GM12891 (cell line): ENCODE measurements around the gene SLC45A2.

Experiments
- DNase-seq: peaks from one replicate; pipeline ENCODE4 v3.0.0; 2011; ENCODE audit warnings: low spot score; ENCODE audit not compliant: insufficient read length
- FAIRE-seq: peaks from 2 replicates; lab custom pipeline; 2011; peaks lifted over from hg19 to GRCh38; lab: Jason Lieb, UNC
- PAX5 ChIP-seq: IDR thresholded peaks from 2 replicates; pipeline ENCODE4 v1.6.1; 2011; ENCODE audit warnings: low read length, moderate library complexity, mild to moderate bottlenecking; ENCODE audit not compliant: insufficient read depth, severe bottlenecking
- POLR2A ChIP-seq: IDR thresholded peaks from 2 replicates; pipeline ENCODE4 v1.6.1; 2011; ENCODE audit warnings: low read depth, low read length, control low read depth
- POLR2AphosphoS5 ChIP-seq: IDR thresholded peaks from 2 replicates; pipeline ENCODE4 v1.6.1; 2011; ENCODE audit warnings: low read depth, low read length, control low read depth
- POU2F2 ChIP-seq: IDR thresholded peaks from 2 replicates; pipeline ENCODE4 v1.6.1; 2011; ENCODE audit warnings: low read depth, mild to moderate bottlenecking, control low read depth, low read length, moderate library complexity
- SPI1 ChIP-seq: IDR thresholded peaks from 2 replicates; pipeline ENCODE4 v1.6.1; 2011; ENCODE audit warnings: low read depth, low read length, control low read depth
- TAF1 ChIP-seq: IDR thresholded peaks from 2 replicates; pipeline ENCODE4 v1.6.1; 2011; ENCODE audit warnings: low read depth, low read length, control low read depth

Gene SLC45A2

GRCh38 chr5:34007621-34008600 lies 23.4 kb upstream of the SLC45A2 start, which contains the start of gene AMACR:
TSS of gene AMACR (minus strand) at chr5:34008050. CDS start at chr5:34008019, 31 bp downstream.
- peak; percentile 88 for DNase-seq
- peak; percentile 84 for FAIRE-seq
- TF ChIP-seq SPI1 (no peak), POLR2AphosphoS5 (peak; percentile 70), POU2F2 (peak; percentile 26; the same call in 1 of the 2 replicates), PAX5 (no peak), POLR2A (peak; percentile 79), TAF1 (peak; percentile 78)

- FAIRE-seq (no peak), DNase-seq (no peak)
- TF ChIP-seq POU2F2 (no peak), SPI1 (no peak), POLR2A (no peak), TAF1 (no peak), PAX5 (no peak), POLR2AphosphoS5 (no peak)
These were observed 22.7 kb upstream of the SLC45A2 start for GRCh38 chr5:34007201-34007620.

- DNase-seq: no peak
- no peak for FAIRE-seq
- TF ChIP-seq PAX5 (no peak), TAF1 (no peak), POLR2AphosphoS5 (no peak), SPI1 (no peak), POU2F2 (no peak), POLR2A (no peak)
These were observed 21.2 kb upstream of the SLC45A2 start for GRCh38 chr5:34005681-34006080.

DNA sequence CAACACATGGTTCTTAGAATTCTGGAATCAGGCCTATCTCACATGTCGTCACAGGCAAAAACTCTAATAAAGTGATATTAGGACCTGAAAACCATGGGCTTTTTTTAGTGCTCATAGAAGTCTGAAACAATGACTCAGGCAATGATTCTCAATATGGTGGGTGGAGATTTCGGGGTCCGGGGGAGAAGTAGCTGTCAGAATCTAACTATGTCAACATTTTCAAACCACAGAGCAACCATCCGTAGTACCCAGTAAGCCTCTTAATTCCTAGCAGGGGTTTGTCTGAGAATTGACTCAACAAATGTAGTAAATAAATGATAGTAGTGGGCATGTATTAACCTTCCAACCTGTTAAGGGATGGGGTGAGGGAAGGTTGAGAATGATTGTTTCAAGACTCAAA lies 20.7 kb upstream of the SLC45A2 start:
- TF ChIP-seq POLR2AphosphoS5 (no peak), SPI1 (no peak), PAX5 (no peak), TAF1 (no peak), POLR2A (no peak)
- no peak for FAIRE-seq
- no peak for DNase-seq

DNA sequence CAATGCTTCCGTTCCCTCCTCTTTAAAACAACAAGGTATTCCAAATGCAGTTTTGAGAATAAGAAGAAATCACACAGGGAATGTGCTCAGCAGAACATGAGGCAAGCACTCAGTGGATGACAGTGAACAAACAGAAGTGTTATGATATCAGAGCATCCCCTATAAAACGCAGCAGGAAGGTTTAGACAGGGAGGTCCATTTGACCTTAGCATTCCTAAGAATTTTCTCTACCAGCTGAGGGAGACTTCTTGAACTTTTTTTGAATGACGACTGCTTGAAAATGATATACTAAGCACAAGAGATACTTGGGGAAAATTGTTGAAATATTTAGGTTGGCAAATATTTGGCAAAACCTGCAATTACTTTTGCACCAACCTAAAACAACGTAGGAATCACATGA lies 19.4 kb upstream of the SLC45A2 start:
- FAIRE-seq: no peak
- DNase-seq: no peak
- TF ChIP-seq POU2F2 (no peak), POLR2AphosphoS5 (no peak), POLR2A (no peak), SPI1 (no peak), TAF1 (no peak), PAX5 (no peak)

GRCh38 chr5:34002629-34003328 lies 18.3 kb upstream of the SLC45A2 start:
- no peak for TF ChIP-seq POLR2A
- no peak for TF ChIP-seq POLR2AphosphoS5
- no peak for TF ChIP-seq SPI1
- TF ChIP-seq PAX5: no peak
- TF ChIP-seq POU2F2: no peak
- TF ChIP-seq TAF1: no peak
- no peak for DNase-seq
- no peak for FAIRE-seq

DNA sequence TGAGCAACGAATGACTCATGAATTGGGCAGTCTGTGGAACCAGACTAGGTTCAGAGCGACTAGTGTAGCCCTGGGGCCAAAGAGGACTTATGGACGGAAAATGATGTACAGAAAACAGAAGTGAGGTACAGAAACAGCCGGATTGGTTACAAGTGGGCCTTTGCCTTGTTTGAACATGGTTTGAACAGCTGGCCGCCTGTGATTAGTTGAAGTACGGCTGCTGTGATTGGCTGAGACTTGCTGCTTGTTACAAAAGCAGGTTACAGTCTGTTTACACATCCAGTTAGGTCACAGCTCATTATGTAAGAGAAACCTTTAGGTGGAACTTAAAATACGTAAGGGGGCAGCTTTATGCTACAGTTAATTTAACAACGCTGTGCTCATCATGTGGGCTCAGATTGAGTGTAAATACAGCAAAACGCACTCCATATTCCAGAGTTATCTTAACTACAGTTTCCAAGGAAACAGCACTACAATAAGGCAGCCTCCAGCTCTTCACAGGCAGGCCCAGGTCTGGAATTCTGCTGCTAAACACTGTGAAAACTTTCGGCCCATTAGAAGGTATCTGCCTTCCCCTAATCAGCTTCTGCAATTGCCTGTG lies 16.8 kb upstream of the SLC45A2 start:
- no peak for DNase-seq
- FAIRE-seq: no peak
- TF ChIP-seq SPI1 (no peak), PAX5 (no peak)

- TF ChIP-seq PAX5: no peak
- TF ChIP-seq POLR2A: no peak
- TF ChIP-seq TAF1: no peak
- TF ChIP-seq POU2F2: no peak
- TF ChIP-seq SPI1: no peak
- no peak for TF ChIP-seq POLR2AphosphoS5
- FAIRE-seq (no peak), DNase-seq (no peak)
These were observed 15.5 kb upstream of the SLC45A2 start for GRCh38 chr5:33999978-34000377.

DNA sequence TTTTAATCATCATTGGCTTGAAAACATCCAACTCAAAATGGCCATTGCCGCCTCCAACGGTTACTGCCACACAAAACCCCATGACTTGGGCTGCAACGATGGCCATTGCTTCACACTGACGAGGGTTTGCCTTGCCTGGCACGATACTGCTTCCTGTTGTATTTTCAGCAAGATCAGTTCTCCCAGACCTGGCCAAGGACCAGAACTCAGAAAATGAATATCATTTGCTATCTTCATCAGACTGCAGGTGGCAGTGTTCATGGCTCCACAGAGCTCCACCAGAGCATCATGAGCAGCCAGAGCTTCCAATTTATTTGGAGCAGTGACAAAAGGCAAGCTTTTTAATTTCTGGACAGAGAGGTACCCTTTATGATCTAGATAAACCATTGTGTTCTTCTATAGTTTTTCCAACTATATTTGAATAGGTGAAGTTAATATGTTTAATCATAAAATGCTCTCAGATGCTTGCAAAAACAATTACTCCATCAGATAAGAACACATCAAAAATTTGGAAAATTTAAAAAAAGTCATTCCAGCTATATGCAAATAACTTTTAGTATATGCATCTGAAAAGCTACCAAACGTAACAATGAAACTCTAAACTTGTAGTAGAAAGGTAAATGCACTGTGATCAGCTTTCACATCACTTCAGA lies 13.0 kb upstream of the SLC45A2 start:
- TF ChIP-seq POU2F2 (no peak), SPI1 (no peak), POLR2A (no peak), PAX5 (no peak), TAF1 (no peak), POLR2AphosphoS5 (no peak)
- DNase-seq (no peak), FAIRE-seq (peak; percentile 69)
